HepG2 (cell line): ENCODE data around the gene ZC3H8. TPM values are rescaled to one million over a fixed set of nuclear protein-coding genes. Genes with fewer than 3 reads are reported as not detected.

Source experiments
- GLI4 ChIP-seq: sonication (generic); formaldehyde crosslinking; IDR thresholded peaks from 2 replicates; pipeline ENCODE4 v1.5.1; 2020; ENCODE audit warnings: missing genetic modification reagents, mild to moderate bottlenecking, moderate library complexity, borderline replicate concordance
- GTF3A ChIP-seq: sonication (generic); formaldehyde crosslinking; conservative IDR thresholded peaks from 2 replicates; pipeline ENCODE4 v1.4.0; 2020; ENCODE audit warnings: mild to moderate bottlenecking, missing genetic modification reagents
- HCFC1 ChIP-seq: fragments of 150-350 bp; IDR thresholded peaks from 2 replicates; pipeline ENCODE4 v1.6.1; 2014; ENCODE audit warnings: low read depth, low read length
- HDAC1 ChIP-seq: sonication (generic); formaldehyde crosslinking; IDR thresholded peaks from 2 replicates; pipeline ENCODE4 v1.5.1; 2020; ENCODE audit warnings: mild to moderate bottlenecking, missing genetic modification reagents
- KLF9 ChIP-seq: IDR thresholded peaks from 2 replicates; pipeline ENCODE4 v1.6.1; 2016; ENCODE audit warnings: low read depth
- MTF1 ChIP-seq: sonication (generic); formaldehyde crosslinking; IDR thresholded peaks from 2 replicates; pipeline ENCODE4 v1.5.0; 2020; ENCODE audit warnings: missing genetic modification reagents
- NR2C2 ChIP-seq: sonication (generic); formaldehyde crosslinking; IDR thresholded peaks from 2 replicates; pipeline ENCODE4 v1.4.0; 2020; ENCODE audit warnings: missing genetic modification reagents, mild to moderate bottlenecking, moderate library complexity, borderline replicate concordance
- PCBP1 ChIP-seq: fragments of 200-400 bp; formaldehyde crosslinking; IDR thresholded peaks from 2 replicates; pipeline ENCODE4 v1.6.1; 2017; ENCODE audit warnings: mild to moderate bottlenecking, low read depth, low read length, borderline replicate concordance
- PRDM4 ChIP-seq: sonication (generic); formaldehyde crosslinking; IDR thresholded peaks from 2 replicates; pipeline ENCODE4 v1.9.0; 2021; ENCODE audit warnings: missing genetic modification reagents, borderline replicate concordance
- SALL1 ChIP-seq: sonication (generic); formaldehyde crosslinking; IDR thresholded peaks from 2 replicates; pipeline ENCODE4 v1.8.0; 2022; ENCODE audit warnings: mild to moderate bottlenecking, missing genetic modification reagents
- SETDB1 ChIP-seq: sonication (generic); formaldehyde crosslinking; IDR thresholded peaks from 2 replicates; pipeline ENCODE4 v1.5.1; 2020; ENCODE audit warnings: missing genetic modification reagents, mild to moderate bottlenecking, borderline replicate concordance
- THAP9 ChIP-seq: sonication (generic); formaldehyde crosslinking; IDR thresholded peaks from 2 replicates; pipeline ENCODE4; 2020; ENCODE audit warnings: missing genetic modification reagents, mild to moderate bottlenecking, borderline replicate concordance
- ZKSCAN1 ChIP-seq: fragments of 150-350 bp; IDR thresholded peaks from 2 replicates; pipeline ENCODE4 v1.6.1; 2014; ENCODE audit warnings: low read length
- ZNF607 ChIP-seq: sonication (generic); formaldehyde crosslinking; IDR thresholded peaks from 2 replicates; pipeline ENCODE4 v1.5.1; 2020; ENCODE audit warnings: missing genetic modification reagents, mild to moderate bottlenecking, borderline replicate concordance
- ZNF639 ChIP-seq: conservative IDR thresholded peaks from 2 replicates; pipeline ENCODE4 v1.6.1; 2018; ENCODE audit warnings: missing genetic modification reagents
- ZNF792 ChIP-seq: IDR thresholded peaks from 2 replicates; pipeline ENCODE4 v1.6.1; 2016
- ZNF878 ChIP-seq: sonication (generic); formaldehyde crosslinking; IDR thresholded peaks from 2 replicates; pipeline ENCODE4 v1.8.1; 2023; ENCODE audit warnings: mild to moderate bottlenecking, missing genetic modification reagents, moderate library complexity
- polyA plus RNA-seq, 8 experiments: library from polyadenylated mRNA; depleted of rRNA in 3 of 8; stranded (reverse) in 7 of 8; unstranded in 1 of 8; fragments of >200 nt; fragmentation: Illumina TruSeq in 4 of 8; extraction: Trizol in 4 of 8; gene quantifications; 2 replicates each; pipeline versions ENCODE4 v1.2.1 to v1.2.3, GENCODE V29; 2011 to 2016; ENCODE audit warnings: low read depth in 4 of 8, missing spikeins in 1 of 8, mixed read lengths in 1 of 8; ENCODE audit not compliant: insufficient read depth in 1 of 8
- total RNA-seq, 5 experiments: library from RNA; depleted of rRNA; stranded (reverse); fragments of >200 nt; fragmentation: Illumina TruSeq; extraction: Trizol; gene quantifications; 2 replicates each; pipeline ENCODE4 v1.2.3, GENCODE V29; 2016; ENCODE audit warnings: low read depth in 1 of 5
- TF ChIP-seq, protein P1 (sequence below): fragments of 450-650 bp; IDR thresholded peaks from 2 replicates; pipeline ENCODE4 v1.6.1; 2016
- TF ChIP-seq, protein P2 (sequence below): sonication (generic); formaldehyde crosslinking; IDR thresholded peaks from 2 replicates; pipeline ENCODE4 v1.9.0; 2022; ENCODE audit warnings: missing genetic modification reagents, mild to moderate bottlenecking, borderline replicate concordance

ZC3H8 gene
- total and polyA plus RNA-seq, 2 of the 13 experiments (the other 11 are each of a cell fraction or from before 2014, with no cell fraction given) = 4.5 to 17.0 TPM

DNA sequence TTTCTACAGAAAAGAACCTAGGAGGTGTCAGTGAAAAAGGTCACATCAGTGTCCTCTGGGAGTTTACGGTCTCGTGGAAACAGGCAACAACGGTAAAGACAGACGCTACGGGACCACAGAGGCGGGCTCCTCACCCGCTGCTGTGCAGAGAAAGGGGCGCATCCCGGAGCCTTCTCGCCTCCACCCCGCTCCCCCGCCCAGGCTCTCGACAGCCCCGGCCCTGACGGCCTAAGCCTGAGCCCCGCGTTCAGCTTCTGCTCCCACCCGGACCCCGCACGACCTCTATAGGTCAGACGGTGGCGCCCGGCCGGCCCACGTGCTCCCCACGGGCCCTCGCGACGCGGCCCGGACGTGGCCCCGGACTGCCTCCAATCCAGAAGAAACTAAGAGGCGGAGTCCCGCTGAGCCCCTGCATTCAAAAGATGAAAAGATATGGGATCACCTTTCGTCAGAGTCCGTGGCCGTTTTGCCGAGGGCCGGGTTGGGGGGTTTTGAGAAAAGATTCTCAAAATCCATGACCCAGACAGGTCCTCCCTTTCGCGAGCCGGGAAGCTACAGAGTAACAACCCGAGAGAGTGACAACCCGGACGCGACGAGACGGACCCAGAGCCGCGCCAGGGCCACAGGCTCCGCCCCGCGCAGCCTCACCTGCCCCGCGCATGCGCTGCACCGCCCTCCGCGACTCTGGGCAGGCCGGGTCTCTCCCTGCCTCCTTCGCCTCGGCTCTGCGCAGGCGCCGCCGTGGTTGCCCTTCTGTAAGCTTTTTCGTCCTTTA, at the start of gene ZC3H8 (continued):
- TF ChIP-seq, protein P1, sequence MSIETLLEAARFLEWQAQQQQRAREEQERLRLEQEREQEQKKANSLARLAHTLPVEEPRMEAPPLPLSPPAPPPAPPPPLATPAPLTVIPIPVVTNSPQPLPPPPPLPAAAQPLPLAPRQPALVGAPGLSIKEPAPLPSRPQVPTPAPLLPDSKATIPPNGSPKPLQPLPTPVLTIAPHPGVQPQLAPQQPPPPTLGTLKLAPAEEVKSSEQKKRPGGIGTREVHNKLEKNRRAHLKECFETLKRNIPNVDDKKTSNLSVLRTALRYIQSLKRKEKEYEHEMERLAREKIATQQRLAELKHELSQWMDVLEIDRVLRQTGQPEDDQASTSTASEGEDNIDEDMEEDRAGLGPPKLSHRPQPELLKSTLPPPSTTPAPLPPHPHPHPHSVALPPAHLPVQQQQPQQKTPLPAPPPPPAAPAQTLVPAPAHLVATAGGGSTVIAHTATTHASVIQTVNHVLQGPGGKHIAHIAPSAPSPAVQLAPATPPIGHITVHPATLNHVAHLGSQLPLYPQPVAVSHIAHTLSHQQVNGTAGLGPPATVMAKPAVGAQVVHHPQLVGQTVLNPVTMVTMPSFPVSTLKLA = peak; percentile 25; the same call in 1 of the 2 replicates
- TF ChIP-seq ZNF607 (CRISPR knock-in tag) = peak; percentile 98
- TF ChIP-seq KLF9 (CRISPR knock-in tag) = no peak; the same call in 1 of the 2 replicates
- TF ChIP-seq ZNF639 (CRISPR knock-in tag) = peak; percentile 66; the same call in 1 of the 2 replicates
- no peak; the same call in 1 of the 2 replicates for TF ChIP-seq GTF3A (CRISPR knock-in tag)
- TF ChIP-seq GLI4 = peak; percentile 77; the same call in 1 of the 2 replicates
- TF ChIP-seq PCBP1 = no peak
- no peak; the same call in 1 of the 2 replicates for TF ChIP-seq HCFC1
- TF ChIP-seq MTF1 = peak; percentile 91
- peak; percentile 72 for TF ChIP-seq NR2C2 (CRISPR knock-in tag)
- no peak for TF ChIP-seq SETDB1 (CRISPR knock-in tag)
- peak; percentile 87 for TF ChIP-seq THAP9 (CRISPR knock-in tag)
- TF ChIP-seq ZKSCAN1 = no peak
- peak; percentile 79; the same call in 1 of the 2 replicates for TF ChIP-seq ZNF792 (CRISPR knock-in tag)
- TF ChIP-seq SALL1 (CRISPR knock-in tag) = peak; percentile 95
- TF ChIP-seq, protein P2, sequence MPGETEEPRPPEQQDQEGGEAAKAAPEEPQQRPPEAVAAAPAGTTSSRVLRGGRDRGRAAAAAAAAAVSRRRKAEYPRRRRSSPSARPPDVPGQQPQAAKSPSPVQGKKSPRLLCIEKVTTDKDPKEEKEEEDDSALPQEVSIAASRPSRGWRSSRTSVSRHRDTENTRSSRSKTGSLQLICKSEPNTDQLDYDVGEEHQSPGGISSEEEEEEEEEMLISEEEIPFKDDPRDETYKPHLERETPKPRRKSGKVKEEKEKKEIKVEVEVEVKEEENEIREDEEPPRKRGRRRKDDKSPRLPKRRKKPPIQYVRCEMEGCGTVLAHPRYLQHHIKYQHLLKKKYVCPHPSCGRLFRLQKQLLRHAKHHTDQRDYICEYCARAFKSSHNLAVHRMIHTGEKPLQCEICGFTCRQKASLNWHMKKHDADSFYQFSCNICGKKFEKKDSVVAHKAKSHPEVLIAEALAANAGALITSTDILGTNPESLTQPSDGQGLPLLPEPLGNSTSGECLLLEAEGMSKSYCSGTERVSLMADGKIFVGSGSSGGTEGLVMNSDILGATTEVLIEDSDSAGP (CRISPR knock-in tag) = peak; percentile 92
- TF ChIP-seq PRDM4 (CRISPR knock-in tag) = no peak; the same call in 1 of the 2 replicates
- peak; percentile 91 for TF ChIP-seq HDAC1
- TF ChIP-seq ZNF878 = peak; percentile 83; the same call in 1 of the 2 replicates
